GM12801 (cell line): ENCODE data around the gene GRXCR2.

ENCODE experiments used
- TF ChIP-seq, protein P1 (sequence below): IDR thresholded peaks from one replicate; pipeline ENCODE4 v1.5.1; 2011; ENCODE audit warnings: control low read depth; ENCODE audit not compliant: insufficient read length; ENCODE audit errors: extremely low read depth

GRXCR2 gene

DNA sequence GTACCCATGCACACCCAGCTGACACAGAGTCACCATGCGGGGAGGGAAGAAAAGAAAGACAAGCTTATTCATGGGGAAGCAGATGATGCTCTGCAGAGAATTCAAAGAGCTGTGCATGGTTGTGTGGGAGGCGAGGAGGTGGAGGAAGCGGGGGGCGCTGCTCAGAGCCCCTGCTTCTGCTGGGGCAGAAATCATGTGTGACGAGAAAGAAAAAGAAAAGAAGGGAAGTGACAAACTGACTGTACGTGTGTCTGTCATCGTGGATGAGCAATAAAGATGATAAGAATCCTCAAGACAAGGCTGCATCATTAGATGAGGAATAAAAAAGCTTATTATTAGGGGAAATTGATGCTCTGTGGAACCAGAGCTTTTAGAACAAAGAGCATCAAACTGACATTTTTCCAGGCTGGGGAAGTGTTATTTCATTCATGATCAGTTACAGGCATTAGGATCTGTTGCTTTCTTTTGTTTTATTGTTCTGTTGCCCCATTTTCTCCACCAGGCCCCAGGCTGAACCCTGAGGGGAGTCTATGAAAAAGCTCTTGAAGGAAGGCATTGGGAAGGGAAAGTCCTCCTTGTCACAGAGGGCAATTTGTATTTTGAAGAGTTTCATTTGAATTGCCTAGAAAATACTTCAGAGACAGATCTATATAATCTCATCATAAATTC lies 43.3 kb upstream of the GRXCR2 start:
- TF ChIP-seq, protein P1, sequence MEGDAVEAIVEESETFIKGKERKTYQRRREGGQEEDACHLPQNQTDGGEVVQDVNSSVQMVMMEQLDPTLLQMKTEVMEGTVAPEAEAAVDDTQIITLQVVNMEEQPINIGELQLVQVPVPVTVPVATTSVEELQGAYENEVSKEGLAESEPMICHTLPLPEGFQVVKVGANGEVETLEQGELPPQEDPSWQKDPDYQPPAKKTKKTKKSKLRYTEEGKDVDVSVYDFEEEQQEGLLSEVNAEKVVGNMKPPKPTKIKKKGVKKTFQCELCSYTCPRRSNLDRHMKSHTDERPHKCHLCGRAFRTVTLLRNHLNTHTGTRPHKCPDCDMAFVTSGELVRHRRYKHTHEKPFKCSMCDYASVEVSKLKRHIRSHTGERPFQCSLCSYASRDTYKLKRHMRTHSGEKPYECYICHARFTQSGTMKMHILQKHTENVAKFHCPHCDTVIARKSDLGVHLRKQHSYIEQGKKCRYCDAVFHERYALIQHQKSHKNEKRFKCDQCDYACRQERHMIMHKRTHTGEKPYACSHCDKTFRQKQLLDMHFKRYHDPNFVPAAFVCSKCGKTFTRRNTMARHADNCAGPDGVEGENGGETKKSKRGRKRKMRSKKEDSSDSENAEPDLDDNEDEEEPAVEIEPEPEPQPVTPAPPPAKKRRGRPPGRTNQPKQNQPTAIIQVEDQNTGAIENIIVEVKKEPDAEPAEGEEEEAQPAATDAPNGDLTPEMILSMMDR = no peak

DNA sequence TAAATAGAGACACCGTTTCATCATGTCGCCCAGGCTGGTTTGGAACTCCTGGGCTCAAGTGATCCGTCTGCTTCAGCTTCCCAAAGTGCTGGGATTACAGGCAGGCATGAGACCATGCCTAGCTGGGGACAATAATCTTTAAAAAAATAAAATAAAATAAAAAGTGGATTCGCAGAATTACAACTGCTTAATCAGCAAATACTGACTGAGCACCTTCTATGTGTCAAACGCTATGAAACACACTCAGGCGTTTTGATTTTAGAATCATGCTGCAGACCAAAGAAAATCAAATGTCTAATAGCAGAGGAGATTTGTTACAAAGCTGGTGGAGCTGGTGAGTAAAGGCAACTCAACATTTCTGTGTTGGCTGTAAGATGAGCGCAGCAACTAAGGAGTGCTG lies 40.9 kb upstream of the GRXCR2 start:
- TF ChIP-seq, protein P1 = no peak

DNA sequence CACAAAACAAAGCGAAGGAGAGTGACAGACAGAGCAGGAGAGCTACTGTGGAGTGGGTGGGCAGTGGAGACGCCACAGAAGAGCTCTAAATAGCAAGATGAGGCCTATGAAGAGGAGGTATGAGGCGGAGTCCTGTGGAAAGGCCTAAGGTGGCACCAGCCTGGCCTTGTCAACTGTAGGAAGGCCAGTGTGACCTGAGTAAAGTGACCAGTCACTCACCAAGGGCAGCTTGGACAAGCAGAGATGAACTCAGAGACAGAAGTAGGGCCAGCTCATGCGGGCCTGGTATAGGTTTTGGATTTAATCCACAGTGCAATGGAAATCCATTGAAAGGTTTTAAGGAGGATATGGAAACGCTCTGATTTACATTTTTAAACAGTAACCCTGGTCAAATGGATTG lies 39.8 kb upstream of the GRXCR2 start:
- TF ChIP-seq, protein P1 = no peak

DNA sequence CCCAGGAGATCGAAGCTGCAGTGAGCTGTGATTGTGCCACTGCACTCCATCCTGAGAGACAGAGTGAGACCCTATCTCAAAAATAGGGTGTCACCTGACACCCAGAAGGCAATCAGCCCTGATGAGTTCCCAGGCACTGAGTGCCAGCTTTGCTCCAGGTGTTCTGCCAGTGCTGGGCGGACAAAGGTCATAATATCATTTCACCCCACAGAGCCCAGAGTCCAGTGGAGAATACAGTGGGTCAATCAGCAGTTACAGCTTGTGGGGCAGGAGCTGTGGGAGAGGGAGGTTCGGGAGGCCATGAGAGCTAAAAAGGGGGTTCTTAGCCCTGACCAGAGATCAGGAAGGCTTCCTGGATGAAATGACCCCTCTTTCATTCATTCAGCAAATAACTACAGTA lies 39.2 kb upstream of the GRXCR2 start:
- TF ChIP-seq, protein P1 = no peak

DNA sequence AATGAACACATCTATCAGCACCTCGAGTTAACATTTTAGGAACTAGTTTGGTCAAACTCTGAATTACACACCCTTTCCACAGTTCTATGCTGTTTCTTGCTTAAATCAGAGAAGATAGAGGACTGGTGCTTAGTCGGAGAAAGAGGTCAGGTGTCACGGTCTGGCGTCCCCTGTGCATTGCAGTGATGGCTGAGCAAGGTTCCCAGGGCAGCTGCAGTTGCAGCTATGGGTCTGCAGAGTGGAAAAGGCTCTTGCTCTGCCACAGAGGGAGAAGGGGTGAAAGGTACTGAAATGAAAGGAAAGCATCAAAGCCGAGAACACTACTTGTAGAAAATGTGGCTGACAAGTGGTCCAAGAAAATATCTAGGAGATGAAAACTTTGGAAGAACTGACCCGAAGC lies 38.4 kb upstream of the GRXCR2 start:
- TF ChIP-seq, protein P1 = no peak

DNA sequence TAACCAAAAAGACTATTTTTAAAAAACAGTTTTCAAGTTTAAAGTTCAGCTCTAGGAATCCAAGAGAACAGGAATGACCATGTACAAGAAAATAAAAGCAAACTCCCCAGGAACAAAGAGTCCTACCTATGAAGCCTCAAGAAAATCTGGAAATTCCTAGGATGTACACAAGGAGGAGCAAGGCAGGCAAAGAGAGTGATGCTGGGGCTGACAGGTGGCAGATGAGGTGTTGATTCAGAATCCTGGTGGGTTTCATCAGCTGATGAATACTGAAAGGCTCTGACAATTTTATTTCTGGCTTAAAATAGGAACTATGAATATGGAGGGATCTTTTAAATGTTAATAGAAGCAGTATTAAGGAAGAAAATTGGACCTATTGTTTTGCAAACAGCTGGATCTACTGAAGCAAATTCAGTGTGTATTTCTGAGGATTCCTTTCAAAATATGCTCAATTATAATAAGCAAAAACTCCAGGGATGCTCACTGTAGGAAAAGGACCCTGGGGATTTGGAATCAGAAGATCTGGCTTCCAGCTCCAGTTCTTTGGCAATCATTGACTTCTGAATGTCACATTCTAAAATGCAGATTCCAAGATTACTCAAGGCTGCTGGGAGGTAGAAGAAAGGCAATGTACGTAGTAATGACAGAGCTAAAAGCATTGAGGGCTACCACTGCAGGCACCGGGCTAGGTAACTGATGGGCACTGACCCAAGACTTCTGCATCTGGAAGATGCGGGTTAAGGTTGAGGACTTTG lies 35.6 kb upstream of the GRXCR2 start:
- TF ChIP-seq, protein P1 = no peak

DNA sequence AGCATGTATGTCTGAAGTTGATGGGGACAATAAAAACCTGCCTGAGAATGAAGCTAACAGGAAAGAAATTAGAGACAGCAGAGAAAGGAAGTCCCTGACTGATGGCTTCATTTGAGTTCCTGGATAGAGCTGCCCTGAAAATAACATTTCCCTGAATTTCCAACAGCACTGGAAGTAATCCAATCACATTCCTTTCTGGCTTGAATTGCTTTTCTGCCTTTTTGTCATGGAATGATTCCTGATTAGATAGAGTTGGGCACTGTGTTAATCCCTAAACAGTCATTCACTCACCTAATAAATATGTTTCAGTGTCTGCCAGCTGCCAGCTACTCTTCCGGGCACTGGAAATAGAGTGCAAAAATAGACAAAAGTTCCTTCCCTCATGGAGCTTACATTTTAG lies 33.6 kb upstream of the GRXCR2 start:
- TF ChIP-seq, protein P1 = no peak
